HG02884 (cell line): Measurements from ENCODE around the gene GRM8.
"Not testable (repeated sequence)": the region's sequence is repeated elsewhere in the genome, so short reads cannot be mapped to it uniquely, and the experiment has no call there.

Source experiments
- ATAC-seq: cut with Tn5 transposase; IDR thresholded peaks from one replicate; pipeline ENCODE4 v1.9.1; 2021; ENCODE audit warnings: mild to moderate bottlenecking, moderate library complexity; ENCODE audit not compliant: unreplicated experiment

The GRM8 gene

DNA sequence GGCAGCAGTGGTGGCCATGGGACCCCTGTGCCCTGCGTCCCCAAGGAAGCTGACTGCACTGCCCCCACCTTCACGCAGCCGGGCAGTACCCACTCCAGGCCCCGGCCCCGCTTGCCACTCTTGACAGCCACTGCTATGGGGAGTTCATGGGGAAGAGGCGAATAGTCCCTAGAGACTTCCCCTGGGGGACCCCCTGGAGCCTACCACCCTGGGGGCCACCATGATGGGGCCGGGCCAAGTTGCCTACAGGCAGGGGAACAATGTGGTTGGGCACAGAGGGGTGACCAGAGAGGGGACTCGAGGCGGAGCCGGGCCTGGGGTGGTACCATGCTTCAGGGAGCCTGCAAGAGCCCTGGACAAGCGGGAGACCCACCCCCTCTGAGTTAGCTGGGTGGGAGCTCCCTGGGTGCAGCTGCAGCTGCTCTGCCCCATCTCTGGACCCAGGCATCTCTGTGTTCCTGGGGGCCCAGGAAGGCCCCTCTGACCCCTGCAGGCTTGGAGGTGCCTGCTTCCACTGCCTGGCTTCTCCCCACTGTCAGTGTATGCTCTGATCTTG, 567.6 kb downstream of the GRM8 start:
- ATAC-seq: no peak

DNA sequence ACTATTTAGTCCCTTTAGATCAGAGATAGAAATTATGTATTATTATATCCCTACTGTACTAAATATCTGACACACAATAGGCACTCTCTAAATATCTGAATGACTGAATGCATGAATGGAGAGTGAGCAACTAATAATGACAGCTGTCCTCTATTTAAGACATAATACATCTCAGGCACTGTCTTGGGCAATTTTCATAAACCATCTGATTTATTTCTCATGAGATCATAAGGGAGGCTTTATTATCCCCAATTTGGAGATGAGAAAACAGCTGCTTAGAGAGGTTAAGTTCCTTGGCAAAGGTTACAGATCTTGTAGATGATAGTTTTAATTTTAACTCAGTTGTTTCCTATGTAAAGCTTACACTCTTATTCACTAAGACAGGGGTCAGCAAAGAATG, 570.6 kb downstream of the GRM8 start:
- no peak for ATAC-seq

DNA sequence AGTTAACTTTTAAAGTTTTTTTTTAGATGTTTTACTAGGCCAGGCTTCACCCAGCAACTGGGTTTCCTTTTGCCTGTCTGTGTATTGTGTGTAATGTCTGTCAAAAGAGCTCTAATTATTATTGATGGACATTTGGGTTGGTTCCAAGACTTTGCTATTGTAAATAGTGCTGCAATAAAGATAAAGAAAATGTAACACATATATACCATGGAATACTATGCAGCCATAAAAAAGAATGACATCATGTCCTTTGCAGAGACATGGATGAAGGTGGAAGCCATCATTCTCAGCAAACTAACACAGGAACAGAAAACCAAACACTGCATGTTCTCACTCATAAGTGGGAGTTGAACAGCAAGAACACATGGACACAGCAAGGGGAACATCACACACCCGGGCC, 584.0 kb downstream of the GRM8 start:
- not testable (repeated sequence) for ATAC-seq

DNA sequence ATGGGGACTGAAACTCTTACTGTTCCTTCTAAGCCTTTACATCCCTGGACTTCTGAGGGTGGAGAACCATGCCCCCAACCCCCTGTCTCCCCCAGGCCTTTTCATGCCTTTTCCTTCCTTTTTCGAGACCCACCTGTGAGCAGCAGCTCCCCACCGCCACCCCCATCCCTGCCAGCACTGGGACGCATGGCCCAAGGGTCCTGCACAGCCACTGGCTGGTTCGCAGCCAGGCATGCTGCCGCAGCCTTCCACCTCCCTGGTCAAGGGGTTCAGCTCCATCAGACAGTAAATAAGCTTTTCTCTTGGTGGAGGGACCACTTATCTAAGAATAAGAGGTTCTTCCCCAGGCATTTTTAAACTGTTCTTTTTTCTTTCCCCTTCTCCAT, 584.4 kb downstream of the GRM8 start:
- no peak for ATAC-seq

- ATAC-seq: no peak
Measured at GRCh38 chr7:126667742-126668366, 584.9 kb downstream of the GRM8 start.

- ATAC-seq: no peak
Measured at GRCh38 chr7:126662856-126663255, 589.9 kb downstream of the GRM8 start.

DNA sequence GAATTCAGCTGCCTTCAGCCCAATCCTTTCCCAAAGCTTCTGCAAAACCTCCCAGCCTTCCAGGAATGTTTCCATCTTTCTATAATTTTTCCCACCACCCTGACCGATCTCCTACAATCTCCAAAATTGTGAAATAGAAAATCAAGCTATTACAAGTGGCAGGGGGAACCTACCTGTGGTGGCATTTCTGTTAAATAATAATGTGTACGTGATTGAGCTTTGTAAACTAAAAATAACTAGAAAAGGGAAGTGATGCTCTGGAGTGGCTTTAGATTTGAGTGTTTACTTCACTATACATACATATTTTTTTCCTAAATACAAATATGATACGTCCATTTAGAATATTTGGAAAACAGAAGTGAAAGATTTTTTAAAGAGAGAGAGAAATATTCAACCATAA, 593.6 kb downstream of the GRM8 start:
- ATAC-seq: peak; percentile 64

DNA sequence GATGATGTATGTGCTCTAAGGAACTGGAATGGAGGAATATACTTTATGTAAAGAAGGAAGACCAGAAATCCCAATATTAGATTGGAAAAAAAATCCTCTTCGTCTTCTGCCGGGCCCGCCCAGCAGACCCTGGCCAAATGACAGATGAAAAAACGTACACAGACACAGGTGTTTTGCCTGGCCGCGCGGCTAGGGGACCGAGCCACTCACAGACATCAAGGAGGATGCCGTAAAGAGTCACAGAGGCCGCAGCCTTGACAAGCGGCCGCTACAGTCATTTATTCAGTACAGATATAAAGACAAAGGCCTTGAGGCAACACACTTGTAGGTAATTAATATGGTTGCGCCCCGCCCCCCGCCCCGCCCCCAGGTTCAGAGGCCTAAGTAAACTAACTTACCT, 594.1 kb downstream of the GRM8 start:
- peak; percentile 3 for ATAC-seq

DNA sequence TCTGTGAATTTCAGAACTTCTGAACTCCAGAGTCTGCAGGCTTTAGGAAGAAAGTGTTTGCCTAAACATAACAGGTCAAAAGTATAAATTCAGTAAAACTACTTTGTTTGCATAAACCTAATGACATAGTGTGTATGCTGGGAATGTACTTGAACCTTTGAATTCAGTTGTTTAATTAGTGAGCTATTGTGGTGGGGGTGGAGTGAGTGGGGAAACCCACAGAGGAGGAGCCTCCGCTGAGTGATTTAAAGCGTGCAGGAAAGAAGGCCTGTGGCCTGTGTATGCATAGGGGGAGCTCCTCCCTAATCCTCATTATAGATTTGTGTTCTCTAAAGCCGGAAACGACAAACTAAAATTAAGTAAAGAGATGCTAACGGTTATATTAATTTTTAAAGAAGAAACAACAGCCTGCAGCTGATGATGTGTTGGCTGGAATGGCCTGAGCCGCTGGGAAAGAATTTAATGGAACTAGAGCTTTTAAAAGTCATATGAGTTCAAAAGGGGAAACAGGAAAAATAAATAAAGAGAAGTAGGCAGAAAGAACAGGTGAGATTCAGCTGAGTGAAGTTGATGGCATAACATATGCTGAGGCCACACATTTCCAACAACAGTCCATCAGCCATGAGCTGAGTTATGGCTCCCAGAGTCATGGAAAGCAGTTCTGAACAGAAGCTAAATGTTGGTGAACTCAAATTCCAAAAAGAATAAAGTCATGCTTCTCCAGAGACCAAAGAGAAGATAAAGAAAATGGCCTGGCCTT, 595.0 kb downstream of the GRM8 start:
- peak; percentile 87 for ATAC-seq

GRCh38 chr7:126657137-126657536, 595.6 kb downstream of the GRM8 start:
- no peak for ATAC-seq

- ATAC-seq: no peak
Measured at GRCh38 chr7:126656165-126656564, 596.6 kb downstream of the GRM8 start.

DNA sequence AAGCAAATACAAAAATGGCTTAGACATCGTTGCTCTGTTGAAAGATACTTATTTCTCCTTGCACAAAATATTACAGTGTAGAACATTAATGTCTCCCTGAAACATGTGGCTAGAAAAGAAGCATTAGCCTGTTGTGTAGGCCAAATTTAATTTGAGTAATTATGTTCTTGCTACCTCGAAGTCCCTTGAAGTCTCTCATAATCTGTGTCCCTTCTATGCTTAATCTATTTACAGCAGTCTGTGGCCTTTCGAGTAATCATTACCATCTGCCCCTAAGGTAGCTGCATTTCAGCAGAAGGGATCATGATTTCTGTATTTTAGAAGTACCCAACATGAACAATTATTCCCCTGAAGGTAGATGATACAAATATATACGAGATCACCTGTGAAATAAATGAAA, 615.2 kb downstream of the GRM8 start:
- ATAC-seq: no peak

DNA sequence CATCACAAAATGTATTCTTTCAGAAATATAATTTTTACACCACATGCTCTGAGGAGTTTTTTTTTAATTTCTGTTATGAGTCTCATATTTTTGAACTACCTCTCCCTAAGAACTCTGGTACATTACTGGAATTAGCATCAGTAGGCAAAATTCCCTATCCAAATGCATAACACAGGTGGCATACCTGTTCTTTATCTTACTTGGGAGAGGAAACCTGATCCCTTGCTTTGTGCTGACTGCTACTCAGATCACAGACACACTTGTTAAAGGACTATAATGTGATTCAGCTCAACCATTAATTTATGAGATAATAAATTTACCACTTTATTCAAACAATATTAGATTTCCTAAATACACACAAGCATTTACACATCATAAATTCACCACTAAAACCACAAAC, 617.2 kb downstream of the GRM8 start:
- no peak for ATAC-seq

DNA sequence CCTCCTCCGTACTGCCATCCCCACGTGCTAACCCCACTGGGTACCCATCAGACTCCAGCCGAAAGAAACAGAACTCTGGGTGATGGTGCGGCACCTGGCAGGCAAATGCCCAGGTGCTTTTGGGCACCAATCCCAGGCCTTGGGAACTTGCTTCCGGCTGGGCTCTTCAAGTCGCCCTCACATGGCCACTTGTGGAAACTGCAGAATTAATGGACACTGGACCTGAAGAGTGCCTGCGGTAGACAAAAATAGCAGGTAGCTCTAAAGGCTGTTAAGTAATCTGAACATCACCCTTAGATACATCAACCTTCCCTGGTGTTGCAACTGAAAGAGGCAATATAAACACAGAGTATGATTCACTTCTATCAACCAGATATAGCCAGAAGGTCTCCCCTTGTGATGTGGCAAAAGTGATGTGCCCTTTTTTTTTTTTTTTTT, 644.4 kb downstream of the GRM8 start:
- no peak for ATAC-seq

DNA sequence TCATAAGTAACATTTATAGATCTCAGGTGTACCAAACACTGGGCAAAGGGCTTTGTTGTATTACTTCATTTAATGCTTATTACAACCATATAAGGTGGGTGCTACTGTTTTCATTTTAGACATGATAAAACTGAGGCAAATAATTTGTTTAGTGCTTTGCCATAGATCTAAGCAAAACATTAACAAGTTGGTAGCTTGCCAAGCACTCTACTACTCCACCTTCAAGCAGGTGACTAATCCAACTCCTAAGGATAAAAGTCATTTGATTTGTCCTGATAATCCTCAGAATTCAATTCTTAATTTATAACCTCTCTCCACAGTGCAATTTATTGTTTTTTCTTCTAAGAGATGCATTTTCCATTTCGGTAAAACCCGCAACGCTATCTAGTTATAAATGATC, 646.4 kb downstream of the GRM8 start:
- ATAC-seq: no peak

- ATAC-seq: no peak
Measured at GRCh38 chr7:126605553-126605952, 647.2 kb downstream of the GRM8 start.

GRCh38 chr7:126605056-126605455, 647.7 kb downstream of the GRM8 start:
- ATAC-seq: no peak

- no peak for ATAC-seq
Measured at GRCh38 chr7:126589068-126589684, 663.6 kb downstream of the GRM8 start.

DNA sequence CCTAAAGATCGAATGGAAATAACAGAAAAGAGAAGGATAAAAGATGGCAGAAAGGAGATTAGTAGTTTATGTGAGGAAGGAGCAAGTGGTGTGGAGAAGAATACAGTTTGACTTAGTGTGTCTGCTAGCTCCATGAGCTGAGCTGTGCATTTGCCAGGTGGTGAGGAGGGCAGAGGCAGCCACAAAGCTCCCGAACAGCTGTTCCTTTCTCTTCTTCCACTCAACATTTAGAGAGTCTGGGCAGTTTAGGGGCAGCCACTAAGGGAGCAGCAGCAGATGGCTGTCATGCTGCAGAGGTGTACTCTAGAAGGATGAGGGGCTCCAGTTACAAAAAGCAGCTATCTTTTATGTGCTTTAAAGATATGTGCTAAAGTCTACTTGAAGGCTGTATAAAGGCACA, 674.4 kb downstream of the GRM8 start:
- no peak for ATAC-seq

GRCh38 chr7:126574276-126575250, 678.2 kb downstream of the GRM8 start:
- ATAC-seq: no peak

GRCh38 chr7:126570845-126571244, 681.9 kb downstream of the GRM8 start:
- no peak for ATAC-seq
